ENCODE measurements around the gene CNNM2. TPM values are rescaled to one million over a fixed set of nuclear protein-coding genes. Genes with fewer than 3 reads are reported as not detected.

The CNNM2 gene
- total and polyA plus RNA-seq, 8 donors, result 0.76 to 45.5 (median 6.3) TPM

DNA sequence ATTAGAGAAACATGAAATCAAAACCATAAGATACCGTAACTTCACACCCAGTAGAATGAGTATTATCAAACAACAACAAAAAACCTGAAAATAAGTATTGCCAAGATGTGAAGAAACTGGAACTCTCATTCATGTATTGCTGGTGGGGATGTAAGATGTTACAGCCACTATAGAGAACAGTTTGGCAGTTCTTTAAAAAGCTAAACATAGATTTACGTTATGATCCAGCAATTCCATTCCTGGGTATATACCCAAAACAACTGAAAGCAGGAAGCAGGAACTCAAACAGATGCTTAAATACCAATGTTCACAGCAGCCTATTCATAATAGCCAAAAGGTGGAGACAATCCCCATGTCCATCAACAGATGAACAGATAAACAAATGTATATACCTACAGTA is 202.5 kb downstream of the CNNM2 start:
- H3K4me1 ChIP-seq, result peaks cover 8 to 74% (median 40%) of the 10 kb centered on the region in 4 donors
- peaks cover 0 to 5% (median 0%) of the 10 kb centered on the region in 4 donors for H3K36me3 ChIP-seq
- H3K27ac ChIP-seq, result peak overlapping the region in 2 of 5 donors; percentile 47 to 57
- TF ChIP-seq EP300 (IDR thresholded peaks at IDR 0.05) (no peak), POLR2A (IDR thresholded peaks at IDR 0.05) (no peak), CTCF (IDR thresholded peaks at IDR 0.05) (no peak), POLR2AphosphoS5 (IDR thresholded peaks at IDR 0.05) (no peak)
- intact Hi-C loops (cut with DNase I; ENCODE audit: low total_unique reads), result no loop called here
- no peaks in the 10 kb centered on the region for H3K9me3 ChIP-seq
- no peak for DNase-seq
- no peak overlapping the region for H3K4me3 ChIP-seq
- no peaks in the 10 kb centered on the region for H3K27me3 ChIP-seq
- 70 to 88% (median 81%) methylated on average over 2 of the region's 2 CpGs for WGBS, 5 donors

DNA sequence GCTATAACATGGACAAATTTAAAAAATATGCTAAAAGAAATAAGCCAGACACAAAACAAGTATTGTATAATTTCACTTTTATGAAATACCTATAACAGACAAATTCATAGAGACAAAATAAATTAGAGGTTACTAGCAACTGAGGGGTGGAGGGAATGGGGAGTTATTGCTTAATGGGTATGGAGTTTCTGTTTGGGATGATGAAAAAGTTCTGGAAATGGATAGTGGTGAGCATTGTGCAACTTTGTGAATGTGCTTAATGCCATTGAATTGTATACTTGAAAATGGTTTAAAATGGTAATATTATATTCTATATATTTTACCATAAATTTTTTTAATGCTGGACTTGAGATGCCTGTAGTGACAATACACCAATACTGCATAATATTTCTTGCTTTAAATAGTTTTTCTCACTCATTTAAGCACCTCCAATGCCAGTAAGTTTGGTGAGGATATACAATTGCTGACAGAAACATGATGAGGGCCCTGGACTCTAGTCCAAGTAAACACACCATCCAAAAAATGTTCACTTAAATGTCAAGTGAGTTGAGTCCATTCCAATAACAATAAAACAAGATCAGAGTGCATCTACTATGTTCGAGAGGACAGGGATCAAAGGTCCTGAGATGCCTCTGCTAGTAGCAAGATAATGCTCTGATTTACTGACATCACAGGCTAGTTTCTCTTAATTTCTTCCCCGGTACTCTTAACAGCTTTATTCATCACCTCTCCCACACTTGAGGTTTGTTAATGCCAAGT is 203.1 kb downstream of the CNNM2 start:
- H3K27ac ChIP-seq, result peak overlapping the region in 3 of 5 donors; percentile 12 to 57 (median 47)
- WGBS, 5 donors, result 36 to 56% (median 45%) methylated on average over 2 of the region's 2 CpGs
- no peak for DNase-seq
- peaks cover 11 to 74% (median 41%) of the 10 kb centered on the region in 4 donors for H3K4me1 ChIP-seq
- no peaks in the 10 kb centered on the region for H3K27me3 ChIP-seq
- H3K4me3 ChIP-seq, result no peak overlapping the region
- TF ChIP-seq CTCF (IDR thresholded peaks at IDR 0.05) (no peak), POLR2A (IDR thresholded peaks at IDR 0.05) (no peak), EP300 (IDR thresholded peaks at IDR 0.05) (no peak), POLR2AphosphoS5 (IDR thresholded peaks at IDR 0.05) (no peak)
- H3K36me3 ChIP-seq, result peaks cover 0 to 6% (median 1%) of the 10 kb centered on the region in 4 donors
- intact Hi-C loops (cut with DNase I; ENCODE audit: low total_unique reads), result no loop called here
- H3K9me3 ChIP-seq, result no peaks in the 10 kb centered on the region

- Histone ChIP-seq H3K27me3 (no peaks in the 10 kb centered on the region), H3K36me3 (peaks cover 0 to 16% (median 5%) of the 10 kb centered on the region in 4 donors), H3K4me1 (peaks cover 11 to 72% (median 44%) of the 10 kb centered on the region in 4 donors), H3K27ac (peak overlapping the region in 3 of 5 donors; percentile 9 to 42 (median 31)), H3K9me3 (no peaks in the 10 kb centered on the region), H3K4me3 (no peak overlapping the region)
- intact Hi-C loops (cut with DNase I; ENCODE audit: low total_unique reads), result no loop called here
- WGBS, 5 donors, result 64 to 76% (median 68%) methylated on average over 7 of the region's 7 CpGs
- no peak for TF ChIP-seq POLR2AphosphoS5 (IDR thresholded peaks at IDR 0.05)
- TF ChIP-seq POLR2A (IDR thresholded peaks at IDR 0.05), result no peak
- TF ChIP-seq CTCF (IDR thresholded peaks at IDR 0.05), result no peak
- peak in 1 of 2 donors; percentile 20 for DNase-seq
Measured at GRCh38 chr10:103123282-103124024, 205.4 kb downstream of the CNNM2 start.

GRCh38 chr10:103124420-103125096 is 206.5 kb downstream of the CNNM2 start:
- peaks cover 11 to 72% (median 44%) of the 10 kb centered on the region in 4 donors for H3K4me1 ChIP-seq
- TF ChIP-seq POLR2AphosphoS5 (IDR thresholded peaks at IDR 0.05), result no peak
- no peak for TF ChIP-seq CTCF (IDR thresholded peaks at IDR 0.05)
- TF ChIP-seq POLR2A (IDR thresholded peaks at IDR 0.05), result no peak
- no peak for TF ChIP-seq EP300 (IDR thresholded peaks at IDR 0.05)
- 94 to 98% (median 96%) methylated on average over 4 of the region's 4 CpGs for WGBS, 5 donors
- H3K36me3 ChIP-seq, result peaks cover 0 to 16% (median 5%) of the 10 kb centered on the region in 4 donors
- no peak overlapping the region for H3K4me3 ChIP-seq
- H3K27me3 ChIP-seq, result no peaks in the 10 kb centered on the region
- intact Hi-C loops (cut with DNase I; ENCODE audit: low total_unique reads), result no loop called here
- H3K9me3 ChIP-seq, result no peaks in the 10 kb centered on the region
- DNase-seq, result no peak
- no peak overlapping the region for H3K27ac ChIP-seq
